WTC11 (cell line): ENCODE data around the gene KIAA1755. TPM values are rescaled to one million over a fixed set of nuclear protein-coding genes. Genes with fewer than 3 reads are reported as not detected.

Source experiments
- ATAC-seq: fragments of 200-7000 bp; cut with Tn5 transposase; 2 replicates; pipeline ENCODE4 v1.10.0; 2021; ENCODE audit warnings: mild to moderate bottlenecking, moderate library complexity
- CTCF ChIA-PET: fragments of 300-600 bp; sonication (Branson Sonifier 250); formaldehyde crosslinking; loops from one replicate; lab custom pipeline; 2021; ENCODE audit warnings: antibody characterized with exemption; lab: Charles Lee
- POLR2A ChIA-PET: fragments of 350-600 bp; sonication (Branson Sonifier 250); formaldehyde crosslinking; loops from one replicate; lab custom pipeline; 2021; ENCODE audit warnings: antibody characterized with exemption; lab: Charles Lee
- DNase-seq: peaks from one replicate; pipeline ENCODE4 v3.0.0; 2021; ENCODE audit warnings: low spot score
- H3K27ac Mint-ChIP-seq: 2 replicates; pipeline ENCODE4 v1.8.0; 2021; ENCODE audit warnings: mixed read lengths
- H3K27me3 Mint-ChIP-seq: 2 replicates; pipeline ENCODE4 v1.8.0; 2021; ENCODE audit warnings: low read depth, mild to moderate bottlenecking, moderate library complexity, mixed read lengths
- H3K36me3 Mint-ChIP-seq: 2 replicates; pipeline ENCODE4 v1.8.0; 2021; ENCODE audit warnings: mixed read lengths
- H3K4me1 Mint-ChIP-seq: 2 replicates; pipeline ENCODE4 v1.8.0; 2022; ENCODE audit warnings: mixed read lengths
- H3K4me3 Mint-ChIP-seq: 2 replicates; pipeline ENCODE4 v1.8.0; 2021; ENCODE audit warnings: mild to moderate bottlenecking, moderate library complexity, mixed read lengths
- H3K9me3 Mint-ChIP-seq: 2 replicates; pipeline ENCODE4 v1.8.0; 2021; ENCODE audit warnings: mixed read lengths
- GABPB1 ChIP-seq: sonication (generic); formaldehyde crosslinking; IDR thresholded peaks from 2 replicates; pipeline ENCODE4 v1.8.1; 2023; ENCODE audit warnings: mild to moderate bottlenecking, missing genetic modification reagents
- GTF2I ChIP-seq: fragments of 250-450 bp; sonication (Bioruptor Pico); conservative IDR thresholded peaks from 2 replicates; pipeline ENCODE4 v1.4.0; 2021; ENCODE audit warnings: mild to moderate bottlenecking
- JAZF1 ChIP-seq: fragments of 250-450 bp; sonication (Bioruptor Pico); IDR thresholded peaks from 2 replicates; pipeline ENCODE4 v1.9.0; 2021; ENCODE audit warnings: moderate library complexity, mild to moderate bottlenecking, inconsistent platforms
- KAT7 ChIP-seq: sonication (generic); formaldehyde crosslinking; IDR thresholded peaks from 2 replicates; pipeline ENCODE4 v1.8.1; 2023; ENCODE audit warnings: missing genetic modification reagents, mild to moderate bottlenecking, borderline replicate concordance
- MYBL2 ChIP-seq: sonication (generic); formaldehyde crosslinking; IDR thresholded peaks from 2 replicates; pipeline ENCODE4 v1.8.1; 2023; ENCODE audit warnings: mild to moderate bottlenecking, moderate library complexity, missing genetic modification reagents
- NR2C2 ChIP-seq: sonication (generic); formaldehyde crosslinking; IDR thresholded peaks from 2 replicates; pipeline ENCODE4 v1.8.0; 2022; ENCODE audit warnings: mild to moderate bottlenecking, missing genetic modification reagents
- RELA ChIP-seq: sonication (generic); formaldehyde crosslinking; IDR thresholded peaks from 2 replicates; pipeline ENCODE4 v1.8.1; 2022; ENCODE audit warnings: missing genetic modification reagents, mild to moderate bottlenecking, borderline replicate concordance
- SP1 ChIP-seq: sonication (generic); formaldehyde crosslinking; conservative IDR thresholded peaks from 2 replicates; pipeline ENCODE4 v1.8.1; 2022; ENCODE audit warnings: missing genetic modification reagents
- TEAD1 ChIP-seq: sonication (generic); formaldehyde crosslinking; IDR thresholded peaks from 2 replicates; pipeline ENCODE4 v1.8.0; 2022; ENCODE audit warnings: mild to moderate bottlenecking, missing genetic modification reagents
- total RNA-seq: library from RNA; stranded (reverse); gene quantifications from 3 replicates; pipeline ENCODE4 v1.2.3, GENCODE V29; 2021
- TF ChIP-seq, protein P1 (sequence below): sonication (generic); formaldehyde crosslinking; IDR thresholded peaks from 2 replicates; pipeline ENCODE4 v1.8.1; 2023; ENCODE audit warnings: mild to moderate bottlenecking, missing genetic modification reagents
- TF ChIP-seq, protein P2 (sequence below): fragments of 250-450 bp; sonication (Bioruptor Pico); IDR thresholded peaks from 2 replicates; pipeline ENCODE4 v1.9.0; 2021; ENCODE audit warnings: mild to moderate bottlenecking
- TF ChIP-seq, protein P3 (sequence below): sonication (generic); formaldehyde crosslinking; conservative IDR thresholded peaks from 2 replicates; pipeline ENCODE4 v1.8.1; 2023; ENCODE audit warnings: mild to moderate bottlenecking, low read depth, missing genetic modification reagents, moderate library complexity
- TF ChIP-seq, protein P4 (sequence below): sonication (generic); formaldehyde crosslinking; IDR thresholded peaks from 2 replicates; pipeline ENCODE4 v1.8.0; 2022; ENCODE audit warnings: mild to moderate bottlenecking, missing genetic modification reagents
- TF ChIP-seq, protein P5 (sequence below): sonication (generic); formaldehyde crosslinking; IDR thresholded peaks from 2 replicates; pipeline ENCODE4 v1.8.0; 2023; ENCODE audit warnings: mild to moderate bottlenecking, missing genetic modification reagents

The KIAA1755 gene
- total RNA-seq, 1 experiment from 2014 or later: 0.50 TPM

DNA sequence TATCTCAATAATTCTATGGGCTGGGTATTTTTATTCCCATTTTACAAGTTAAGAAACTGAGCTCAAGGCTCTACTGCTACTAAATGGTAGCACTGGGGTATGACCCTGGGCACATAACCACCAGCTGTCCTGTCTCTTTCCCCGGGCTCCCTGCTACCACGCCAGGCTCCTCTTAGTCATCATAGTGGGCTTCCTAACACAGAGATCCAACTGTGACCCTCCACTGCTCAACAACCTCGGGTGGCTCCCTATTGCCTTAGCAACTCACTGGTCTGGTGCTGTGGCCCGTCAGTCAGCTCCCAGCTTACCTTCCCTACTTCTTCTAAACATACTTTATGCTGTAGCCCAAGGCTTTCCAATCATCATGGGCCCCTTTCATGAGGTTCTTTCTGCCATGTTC, 4.5 kb downstream of the KIAA1755 start:
- ChIA-PET POLR2A (no interaction called here), CTCF (no interaction called here)
- no peaks in the 10 kb centered on the region for H3K36me3 Mint-ChIP-seq
- peaks cover 23% of the 10 kb centered on the region for H3K4me1 Mint-ChIP-seq
- ATAC-seq (no peak), DNase-seq (no peak)
- H3K9me3 Mint-ChIP-seq: no peaks in the 10 kb centered on the region
- TF ChIP-seq JAZF1 (CRISPR knock-in tag) (no peak), RELA (CRISPR knock-in tag) (no peak), TEAD1 (CRISPR knock-in tag) (no peak), SP1 (CRISPR knock-in tag) (no peak), MYBL2 (CRISPR knock-in tag) (no peak), KAT7 (CRISPR knock-in tag) (no peak), NR2C2 (CRISPR knock-in tag) (no peak), GTF2I (CRISPR knock-in tag) (no peak), GABPB1 (CRISPR knock-in tag) (no peak)
- TF ChIP-seq, protein P1, sequence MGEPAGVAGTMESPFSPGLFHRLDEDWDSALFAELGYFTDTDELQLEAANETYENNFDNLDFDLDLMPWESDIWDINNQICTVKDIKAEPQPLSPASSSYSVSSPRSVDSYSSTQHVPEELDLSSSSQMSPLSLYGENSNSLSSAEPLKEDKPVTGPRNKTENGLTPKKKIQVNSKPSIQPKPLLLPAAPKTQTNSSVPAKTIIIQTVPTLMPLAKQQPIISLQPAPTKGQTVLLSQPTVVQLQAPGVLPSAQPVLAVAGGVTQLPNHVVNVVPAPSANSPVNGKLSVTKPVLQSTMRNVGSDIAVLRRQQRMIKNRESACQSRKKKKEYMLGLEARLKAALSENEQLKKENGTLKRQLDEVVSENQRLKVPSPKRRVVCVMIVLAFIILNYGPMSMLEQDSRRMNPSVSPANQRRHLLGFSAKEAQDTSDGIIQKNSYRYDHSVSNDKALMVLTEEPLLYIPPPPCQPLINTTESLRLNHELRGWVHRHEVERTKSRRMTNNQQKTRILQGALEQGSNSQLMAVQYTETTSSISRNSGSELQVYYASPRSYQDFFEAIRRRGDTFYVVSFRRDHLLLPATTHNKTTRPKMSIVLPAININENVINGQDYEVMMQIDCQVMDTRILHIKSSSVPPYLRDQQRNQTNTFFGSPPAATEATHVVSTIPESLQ (CRISPR knock-in tag): no peak
- TF ChIP-seq, protein P2, sequence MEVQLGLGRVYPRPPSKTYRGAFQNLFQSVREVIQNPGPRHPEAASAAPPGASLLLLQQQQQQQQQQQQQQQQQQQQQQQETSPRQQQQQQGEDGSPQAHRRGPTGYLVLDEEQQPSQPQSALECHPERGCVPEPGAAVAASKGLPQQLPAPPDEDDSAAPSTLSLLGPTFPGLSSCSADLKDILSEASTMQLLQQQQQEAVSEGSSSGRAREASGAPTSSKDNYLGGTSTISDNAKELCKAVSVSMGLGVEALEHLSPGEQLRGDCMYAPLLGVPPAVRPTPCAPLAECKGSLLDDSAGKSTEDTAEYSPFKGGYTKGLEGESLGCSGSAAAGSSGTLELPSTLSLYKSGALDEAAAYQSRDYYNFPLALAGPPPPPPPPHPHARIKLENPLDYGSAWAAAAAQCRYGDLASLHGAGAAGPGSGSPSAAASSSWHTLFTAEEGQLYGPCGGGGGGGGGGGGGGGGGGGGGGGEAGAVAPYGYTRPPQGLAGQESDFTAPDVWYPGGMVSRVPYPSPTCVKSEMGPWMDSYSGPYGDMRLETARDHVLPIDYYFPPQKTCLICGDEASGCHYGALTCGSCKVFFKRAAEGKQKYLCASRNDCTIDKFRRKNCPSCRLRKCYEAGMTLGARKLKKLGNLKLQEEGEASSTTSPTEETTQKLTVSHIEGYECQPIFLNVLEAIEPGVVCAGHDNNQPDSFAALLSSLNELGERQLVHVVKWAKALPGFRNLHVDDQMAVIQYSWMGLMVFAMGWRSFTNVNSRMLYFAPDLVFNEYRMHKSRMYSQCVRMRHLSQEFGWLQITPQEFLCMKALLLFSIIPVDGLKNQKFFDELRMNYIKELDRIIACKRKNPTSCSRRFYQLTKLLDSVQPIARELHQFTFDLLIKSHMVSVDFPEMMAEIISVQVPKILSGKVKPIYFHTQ: no peak
- TF ChIP-seq, protein P3, sequence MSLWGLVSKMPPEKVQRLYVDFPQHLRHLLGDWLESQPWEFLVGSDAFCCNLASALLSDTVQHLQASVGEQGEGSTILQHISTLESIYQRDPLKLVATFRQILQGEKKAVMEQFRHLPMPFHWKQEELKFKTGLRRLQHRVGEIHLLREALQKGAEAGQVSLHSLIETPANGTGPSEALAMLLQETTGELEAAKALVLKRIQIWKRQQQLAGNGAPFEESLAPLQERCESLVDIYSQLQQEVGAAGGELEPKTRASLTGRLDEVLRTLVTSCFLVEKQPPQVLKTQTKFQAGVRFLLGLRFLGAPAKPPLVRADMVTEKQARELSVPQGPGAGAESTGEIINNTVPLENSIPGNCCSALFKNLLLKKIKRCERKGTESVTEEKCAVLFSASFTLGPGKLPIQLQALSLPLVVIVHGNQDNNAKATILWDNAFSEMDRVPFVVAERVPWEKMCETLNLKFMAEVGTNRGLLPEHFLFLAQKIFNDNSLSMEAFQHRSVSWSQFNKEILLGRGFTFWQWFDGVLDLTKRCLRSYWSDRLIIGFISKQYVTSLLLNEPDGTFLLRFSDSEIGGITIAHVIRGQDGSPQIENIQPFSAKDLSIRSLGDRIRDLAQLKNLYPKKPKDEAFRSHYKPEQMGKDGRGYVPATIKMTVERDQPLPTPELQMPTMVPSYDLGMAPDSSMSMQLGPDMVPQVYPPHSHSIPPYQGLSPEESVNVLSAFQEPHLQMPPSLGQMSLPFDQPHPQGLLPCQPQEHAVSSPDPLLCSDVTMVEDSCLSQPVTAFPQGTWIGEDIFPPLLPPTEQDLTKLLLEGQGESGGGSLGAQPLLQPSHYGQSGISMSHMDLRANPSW (CRISPR knock-in tag): no peak
- TF ChIP-seq, protein P4, sequence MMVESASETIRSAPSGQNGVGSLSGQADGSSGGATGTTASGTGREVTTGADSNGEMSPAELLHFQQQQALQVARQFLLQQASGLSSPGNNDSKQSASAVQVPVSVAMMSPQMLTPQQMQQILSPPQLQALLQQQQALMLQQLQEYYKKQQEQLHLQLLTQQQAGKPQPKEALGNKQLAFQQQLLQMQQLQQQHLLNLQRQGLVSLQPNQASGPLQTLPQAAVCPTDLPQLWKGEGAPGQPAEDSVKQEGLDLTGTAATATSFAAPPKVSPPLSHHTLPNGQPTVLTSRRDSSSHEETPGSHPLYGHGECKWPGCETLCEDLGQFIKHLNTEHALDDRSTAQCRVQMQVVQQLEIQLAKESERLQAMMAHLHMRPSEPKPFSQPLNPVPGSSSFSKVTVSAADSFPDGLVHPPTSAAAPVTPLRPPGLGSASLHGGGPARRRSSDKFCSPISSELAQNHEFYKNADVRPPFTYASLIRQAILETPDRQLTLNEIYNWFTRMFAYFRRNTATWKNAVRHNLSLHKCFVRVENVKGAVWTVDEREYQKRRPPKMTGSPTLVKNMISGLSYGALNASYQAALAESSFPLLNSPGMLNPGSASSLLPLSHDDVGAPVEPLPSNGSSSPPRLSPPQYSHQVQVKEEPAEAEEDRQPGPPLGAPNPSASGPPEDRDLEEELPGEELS (CRISPR knock-in tag): no peak
- TF ChIP-seq, protein P5, sequence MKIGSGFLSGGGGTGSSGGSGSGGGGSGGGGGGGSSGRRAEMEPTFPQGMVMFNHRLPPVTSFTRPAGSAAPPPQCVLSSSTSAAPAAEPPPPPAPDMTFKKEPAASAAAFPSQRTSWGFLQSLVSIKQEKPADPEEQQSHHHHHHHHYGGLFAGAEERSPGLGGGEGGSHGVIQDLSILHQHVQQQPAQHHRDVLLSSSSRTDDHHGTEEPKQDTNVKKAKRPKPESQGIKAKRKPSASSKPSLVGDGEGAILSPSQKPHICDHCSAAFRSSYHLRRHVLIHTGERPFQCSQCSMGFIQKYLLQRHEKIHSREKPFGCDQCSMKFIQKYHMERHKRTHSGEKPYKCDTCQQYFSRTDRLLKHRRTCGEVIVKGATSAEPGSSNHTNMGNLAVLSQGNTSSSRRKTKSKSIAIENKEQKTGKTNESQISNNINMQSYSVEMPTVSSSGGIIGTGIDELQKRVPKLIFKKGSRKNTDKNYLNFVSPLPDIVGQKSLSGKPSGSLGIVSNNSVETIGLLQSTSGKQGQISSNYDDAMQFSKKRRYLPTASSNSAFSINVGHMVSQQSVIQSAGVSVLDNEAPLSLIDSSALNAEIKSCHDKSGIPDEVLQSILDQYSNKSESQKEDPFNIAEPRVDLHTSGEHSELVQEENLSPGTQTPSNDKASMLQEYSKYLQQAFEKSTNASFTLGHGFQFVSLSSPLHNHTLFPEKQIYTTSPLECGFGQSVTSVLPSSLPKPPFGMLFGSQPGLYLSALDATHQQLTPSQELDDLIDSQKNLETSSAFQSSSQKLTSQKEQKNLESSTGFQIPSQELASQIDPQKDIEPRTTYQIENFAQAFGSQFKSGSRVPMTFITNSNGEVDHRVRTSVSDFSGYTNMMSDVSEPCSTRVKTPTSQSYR (CRISPR knock-in tag): no peak
- no peak overlapping the region for H3K4me3 Mint-ChIP-seq
- H3K27ac Mint-ChIP-seq: no peak overlapping the region
- peaks cover 21% of the 10 kb centered on the region for H3K27me3 Mint-ChIP-seq
